ENCODE data around the gene KCNG3.

KCNG3 gene

GRCh38 chr2:42488297-42488696, 5.5 kb downstream of the KCNG3 start:
- no peak for DNase-seq (ENCODE audit: low read depth)
- no peak for TF ChIP-seq CTCF (IDR thresholded peaks at IDR 0.05; ENCODE audit: low read depth, low read length, missing control alignments)
- no peak overlapping the region for H3K4me3 ChIP-seq (ENCODE audit: low read depth, low read length)
- in situ Hi-C loops (cut with HindIII; ENCODE audit: low sequenced_read_pairs), result no loop called here

GRCh38 chr2:42486145-42486906, 7.5 kb downstream of the KCNG3 start:
- in situ Hi-C loops (cut with HindIII; ENCODE audit: low sequenced_read_pairs), result no loop called here
- no peak overlapping the region for H3K4me3 ChIP-seq (ENCODE audit: low read depth, low read length)
- DNase-seq (ENCODE audit: low read depth), result no peak
- no peak for TF ChIP-seq CTCF (IDR thresholded peaks at IDR 0.05; ENCODE audit: low read depth, low read length, missing control alignments)

- in situ Hi-C loops (cut with HindIII; ENCODE audit: low sequenced_read_pairs), result no loop called here
- no peak for TF ChIP-seq CTCF (IDR thresholded peaks at IDR 0.05; ENCODE audit: low read depth, low read length, missing control alignments)
- no peak for DNase-seq (ENCODE audit: low read depth)
- no peak overlapping the region for H3K4me3 ChIP-seq (ENCODE audit: low read depth, low read length)
Observed at GRCh38 chr2:42480402-42480801, 13.4 kb downstream of the KCNG3 start.

- no peak overlapping the region for H3K4me3 ChIP-seq (ENCODE audit: low read depth, low read length)
- no peak for TF ChIP-seq CTCF (IDR thresholded peaks at IDR 0.05; ENCODE audit: low read depth, low read length, missing control alignments)
- no peak for DNase-seq (ENCODE audit: low read depth)
- in situ Hi-C loops (cut with HindIII; ENCODE audit: low sequenced_read_pairs), result no loop called here
Observed at GRCh38 chr2:42474765-42475454, 18.9 kb downstream of the KCNG3 start.

- DNase-seq (ENCODE audit: low read depth), result no peak
- no peak for TF ChIP-seq CTCF (IDR thresholded peaks at IDR 0.05; ENCODE audit: low read depth, low read length, missing control alignments)
- in situ Hi-C loops (cut with HindIII; ENCODE audit: low sequenced_read_pairs), result no loop called here
Observed at GRCh38 chr2:42470706-42471105, 23.1 kb downstream of the KCNG3 start.

GRCh38 chr2:42464631-42465030, 29.2 kb downstream of the KCNG3 start:
- in situ Hi-C loops (cut with HindIII; ENCODE audit: low sequenced_read_pairs), result no loop called here
- H3K4me3 ChIP-seq (ENCODE audit: low read depth, low read length), result no peak overlapping the region
- no peak for TF ChIP-seq CTCF (IDR thresholded peaks at IDR 0.05; ENCODE audit: low read depth, low read length, missing control alignments)
- no peak for DNase-seq (ENCODE audit: low read depth)

More at GRCh38 chr2:42470706-42471105, 23.1 kb downstream of the KCNG3 start:
- no peak overlapping the region for H3K4me3 ChIP-seq (ENCODE audit: low read depth, low read length)

All from astrocyte of the cerebellum (primary cell).